Peyer's patch (tissue), 4 donors: ENCODE results near the gene VPS45.
"Not testable (repeated sequence)": the region's sequence is repeated elsewhere in the genome, so short reads cannot be mapped to it uniquely, and the experiment has no call there.

ENCODE experiments used
- POLR2A ChIP-seq, 2 donors: fragments of 450-650 bp; IDR thresholded peaks; one replicate each; pipeline ENCODE4 v1.5.1; 2017; ENCODE audit warnings: antibody characterized with exemption in 2 of 2, mild to moderate bottlenecking in 2 of 2, moderate library complexity in 2 of 2
- TF ChIP-seq, protein P1 (sequence below), 6 experiments: fragments of 450-650 bp in 4 of 6; fragments of 200-600 bp in 2 of 6; sonication (generic) in 1 of 6; IDR thresholded peaks; one replicate each; pipeline ENCODE4 v1.5.1; 2017 to 2019; ENCODE audit warnings: antibody characterized with exemption in 6 of 6, mild to moderate bottlenecking in 3 of 6, moderate library complexity in 1 of 6

DNA sequence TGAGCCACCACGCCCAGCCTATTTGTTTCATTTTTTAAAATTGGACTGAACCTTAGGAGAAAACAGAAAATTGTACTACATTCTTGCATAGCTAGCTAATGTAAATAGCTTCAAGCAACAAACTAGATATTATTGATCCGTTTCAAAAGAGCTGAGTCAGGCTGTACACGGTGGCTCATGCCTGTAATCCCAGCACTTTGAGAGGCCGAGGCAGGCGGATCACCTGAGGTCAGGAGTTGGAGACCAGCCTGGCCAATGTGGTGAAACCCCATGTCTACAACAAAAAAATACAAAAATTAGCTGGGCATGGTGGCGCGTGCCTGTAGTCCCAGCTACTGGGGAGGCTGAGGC is 118.8 kb downstream of the VPS45 start:
- TF ChIP-seq POLR2A (IDR thresholded peaks at IDR 0.05): not testable (repeated sequence)
- TF ChIP-seq, protein P1, sequence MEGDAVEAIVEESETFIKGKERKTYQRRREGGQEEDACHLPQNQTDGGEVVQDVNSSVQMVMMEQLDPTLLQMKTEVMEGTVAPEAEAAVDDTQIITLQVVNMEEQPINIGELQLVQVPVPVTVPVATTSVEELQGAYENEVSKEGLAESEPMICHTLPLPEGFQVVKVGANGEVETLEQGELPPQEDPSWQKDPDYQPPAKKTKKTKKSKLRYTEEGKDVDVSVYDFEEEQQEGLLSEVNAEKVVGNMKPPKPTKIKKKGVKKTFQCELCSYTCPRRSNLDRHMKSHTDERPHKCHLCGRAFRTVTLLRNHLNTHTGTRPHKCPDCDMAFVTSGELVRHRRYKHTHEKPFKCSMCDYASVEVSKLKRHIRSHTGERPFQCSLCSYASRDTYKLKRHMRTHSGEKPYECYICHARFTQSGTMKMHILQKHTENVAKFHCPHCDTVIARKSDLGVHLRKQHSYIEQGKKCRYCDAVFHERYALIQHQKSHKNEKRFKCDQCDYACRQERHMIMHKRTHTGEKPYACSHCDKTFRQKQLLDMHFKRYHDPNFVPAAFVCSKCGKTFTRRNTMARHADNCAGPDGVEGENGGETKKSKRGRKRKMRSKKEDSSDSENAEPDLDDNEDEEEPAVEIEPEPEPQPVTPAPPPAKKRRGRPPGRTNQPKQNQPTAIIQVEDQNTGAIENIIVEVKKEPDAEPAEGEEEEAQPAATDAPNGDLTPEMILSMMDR (IDR thresholded peaks at IDR 0.05): not testable (repeated sequence)
